H1 (cell line): Measurements from ENCODE around the gene CFAP92. TPM values are rescaled to one million over a fixed set of nuclear protein-coding genes. Genes with fewer than 3 reads are reported as not detected.

Experiments
- CTCF ChIA-PET: fragments of 300-600 bp; sonication (Branson Sonifier 250); formaldehyde crosslinking; loops from one replicate; lab custom pipeline; 2021; ENCODE audit not compliant: partially characterized antibody; lab: Charles Lee
- POLR2A ChIA-PET: fragments of 300-600 bp; sonication (Branson Sonifier 250); formaldehyde crosslinking; loops from one replicate; lab custom pipeline; 2021; ENCODE audit warnings: inconsistent platforms; ENCODE audit not compliant: partially characterized antibody; lab: Charles Lee
- DNase-seq, 2 experiments: peaks; one replicate each; pipeline versions ENCODE4 v3.0.0 to v3.0.0-alpha.2; 2010 to 2022; ENCODE audit warnings: low spot score in 2 of 2, low read depth in 1 of 2, mixed read lengths in 1 of 2
- FAIRE-seq: peaks from 2 replicates; lab custom pipeline; 2011; peaks lifted over from hg19 to GRCh38; lab: Jason Lieb, UNC
- H2AFZ ChIP-seq: 2 replicates; pipeline ENCODE4 v1.8.1; 2012; ENCODE audit warnings: low read length, inconsistent platforms
- H2AK5ac ChIP-seq: 2 replicates; pipeline ENCODE4 v1.6.1; 2013; ENCODE audit warnings: low read depth, low read length
- H2BK120ac ChIP-seq: replicated peaks from 2 replicates; pipeline ENCODE3; 2013; ENCODE audit warnings: low read depth, low read length, inconsistent platforms
- H2BK12ac ChIP-seq: 2 replicates; pipeline ENCODE4 v1.6.1; 2013; ENCODE audit warnings: low read depth, low read length
- H2BK15ac ChIP-seq: 2 replicates; pipeline ENCODE4 v1.6.1; 2013; ENCODE audit warnings: low read length
- H2BK20ac ChIP-seq: 2 replicates; pipeline ENCODE4 v1.6.1; 2013; ENCODE audit warnings: low read length
- H2BK5ac ChIP-seq: 2 replicates; pipeline ENCODE4 v1.6.1; 2013; ENCODE audit warnings: low read depth, low read length
- H3K14ac ChIP-seq: 2 replicates; pipeline ENCODE4 v1.6.1; 2013; ENCODE audit warnings: inconsistent platforms; ENCODE audit not compliant: insufficient read length
- H3K18ac ChIP-seq: 2 replicates; pipeline ENCODE4 v1.6.1; 2013; ENCODE audit warnings: low read length; ENCODE audit errors: extremely low read depth
- H3K23ac ChIP-seq: 2 replicates; pipeline ENCODE4 v1.6.1; 2013; ENCODE audit warnings: inconsistent platforms; ENCODE audit not compliant: insufficient read length
- H3K23me2 ChIP-seq: 2 replicates; pipeline ENCODE4 v1.6.1; 2013; ENCODE audit warnings: low read depth, low read length
- H3K27ac ChIP-seq: 2 replicates; pipeline ENCODE4 v1.6.1; 2011; ENCODE audit warnings: low read depth, low read length, inconsistent platforms
- H3K27me3 ChIP-seq, 4 experiments: replicated peaks in 1 of 4; 1 replicate in 1 of 4; 2 replicates in 3 of 4; pipeline versions ENCODE4 v1.6.1 to v1.8.1; 2011 to 2013; ENCODE audit warnings: low read length in 3 of 4, mild to moderate bottlenecking in 3 of 4, inconsistent platforms in 2 of 4, mixed read lengths in 2 of 4, moderate library complexity in 1 of 4; ENCODE audit not compliant: control insufficient read depth in 3 of 4, insufficient read depth in 3 of 4; ENCODE audit errors: extremely low read depth in 1 of 4
- H3K36me3 ChIP-seq, 4 experiments: 2 replicates each; pipeline versions ENCODE4 v1.6.1 to v1.8.1; 2011 to 2013; ENCODE audit warnings: mild to moderate bottlenecking in 4 of 4, low read length in 3 of 4, moderate library complexity in 2 of 4, control low read depth in 1 of 4, inconsistent platforms in 1 of 4; ENCODE audit not compliant: insufficient read depth in 4 of 4, control insufficient read depth in 2 of 4
- H3K4ac ChIP-seq: replicated peaks from 2 replicates; pipeline ENCODE3; 2013; ENCODE audit warnings: low read length, low read depth, mixed read lengths, inconsistent platforms; ENCODE audit not compliant: insufficient read length
- H3K4me1 ChIP-seq, 4 experiments: replicated peaks in 1 of 4; 1 replicate in 1 of 4; 2 replicates in 3 of 4; pipeline versions ENCODE4 v1.6.1 to v1.8.1; 2011 to 2013; ENCODE audit warnings: low read length in 3 of 4, inconsistent platforms in 2 of 4, mixed read lengths in 1 of 4; ENCODE audit not compliant: insufficient read depth in 4 of 4, control insufficient read depth in 3 of 4
- H3K4me2 ChIP-seq, 2 experiments: 2 replicates each; pipeline versions ENCODE4 v1.6.1 to v1.8.1; 2011 to 2013; ENCODE audit warnings: low read depth in 2 of 2, low read length in 2 of 2, control low read depth in 1 of 2, inconsistent platforms in 1 of 2, mild to moderate bottlenecking in 1 of 2; ENCODE audit not compliant: insufficient read depth in 1 of 2
- H3K4me3 ChIP-seq, 4 experiments: fragments of 200-600, 300-600 bp in 1 of 4; sonication (generic), shearing (Covaris generic), sonication (Bioruptor Twin) in 1 of 4; 2 replicates each; pipeline versions ENCODE4 v1.5.1 to v1.8.1; 2011 to 2016; ENCODE audit warnings: low read length in 4 of 4, low read depth in 3 of 4, control low read depth in 2 of 4, inconsistent platforms in 2 of 4, mild to moderate bottlenecking in 2 of 4, mixed read lengths in 1 of 4, moderate library complexity in 1 of 4; ENCODE audit not compliant: insufficient read depth in 2 of 4; ENCODE audit errors: extremely low read depth in 1 of 4
- H3K56ac ChIP-seq: replicated peaks from 2 replicates; pipeline ENCODE3; 2013; ENCODE audit warnings: low read depth, mild to moderate bottlenecking, mixed read lengths, low read length, inconsistent platforms; ENCODE audit not compliant: insufficient read length
- H3K79me1 ChIP-seq: 2 replicates; pipeline ENCODE4 v1.6.1; 2013; ENCODE audit warnings: low read depth, low read length, control low read depth
- H3K79me2 ChIP-seq, 2 experiments: 2 replicates each; pipeline versions ENCODE4 v1.6.1 to v1.8.1; 2012 to 2013; ENCODE audit warnings: low read length in 2 of 2, mild to moderate bottlenecking in 2 of 2, inconsistent platforms in 1 of 2; ENCODE audit not compliant: insufficient read depth in 2 of 2, control insufficient read depth in 1 of 2
- H3K9ac ChIP-seq, 4 experiments: replicated peaks in 1 of 4; 1 replicate in 1 of 4; 2 replicates in 3 of 4; pipeline versions ENCODE4 v1.6.1 to v1.8.1; 2011 to 2013; ENCODE audit warnings: low read depth in 3 of 4, low read length in 3 of 4, control low read depth in 2 of 4, mild to moderate bottlenecking in 2 of 4, moderate library complexity in 2 of 4, inconsistent platforms in 1 of 4; ENCODE audit errors: extremely low read depth in 1 of 4
- H3K9me3 ChIP-seq, 2 experiments: 2 replicates each; pipeline versions ENCODE4 v1.6.1 to v1.8.1; 2012 to 2013; ENCODE audit warnings: mild to moderate bottlenecking in 2 of 2, moderate library complexity in 2 of 2, control low read depth in 1 of 2, inconsistent platforms in 1 of 2, low read depth in 1 of 2, low read length in 1 of 2, mixed read lengths in 1 of 2; ENCODE audit not compliant: insufficient read depth in 2 of 2
- H4K20me1 ChIP-seq, 2 experiments: replicated peaks in 1 of 2; 2 replicates each; pipeline versions ENCODE3 to v1.8.1; 2011 to 2013; ENCODE audit warnings: inconsistent platforms in 2 of 2, low read length in 2 of 2, mild to moderate bottlenecking in 1 of 2; ENCODE audit not compliant: insufficient read depth in 2 of 2, control insufficient read depth in 1 of 2
- H4K5ac ChIP-seq: 2 replicates; pipeline ENCODE4 v1.6.1; 2013; ENCODE audit warnings: low read length, low read depth, mixed read lengths, inconsistent platforms; ENCODE audit not compliant: insufficient read length
- H4K8ac ChIP-seq: 2 replicates; pipeline ENCODE4 v1.8.0; 2013; ENCODE audit warnings: mild to moderate bottlenecking, moderate library complexity, low read length, inconsistent platforms; ENCODE audit not compliant: insufficient read depth; ENCODE audit errors: extremely low read depth
- H4K91ac ChIP-seq: replicated peaks from 2 replicates; pipeline ENCODE3; 2013; ENCODE audit warnings: low read length, mixed read lengths, inconsistent platforms; ENCODE audit not compliant: insufficient read length
- CREB1 ChIP-seq: IDR thresholded peaks from 2 replicates; pipeline ENCODE4 v1.6.1; 2012; ENCODE audit warnings: inconsistent platforms
- EP300 ChIP-seq, 2 experiments: IDR thresholded peaks; 1 replicate in 1 of 2; 2 replicates in 1 of 2; pipeline ENCODE4 v1.6.1; 2011 to 2012; ENCODE audit warnings: low read depth in 2 of 2, low read length in 2 of 2, mild to moderate bottlenecking in 2 of 2, borderline replicate concordance in 1 of 2, inconsistent platforms in 1 of 2, moderate library complexity in 1 of 2
- FOSL1 ChIP-seq: IDR thresholded peaks from 2 replicates; pipeline ENCODE4 v1.6.1; 2011; ENCODE audit warnings: mild to moderate bottlenecking, low read depth, low read length, moderate library complexity; ENCODE audit not compliant: insufficient read depth
- HDAC2 ChIP-seq, 2 experiments: fragments of 300-600 bp in 1 of 2; sonication (generic) in 1 of 2; IDR thresholded peaks; 2 replicates each; pipeline ENCODE4 v1.6.1; 2011 to 2012; ENCODE audit warnings: low read depth in 2 of 2, low read length in 2 of 2, mild to moderate bottlenecking in 2 of 2, moderate library complexity in 2 of 2, borderline replicate concordance in 1 of 2, inconsistent platforms in 1 of 2
- RFX5 ChIP-seq: IDR thresholded peaks from 2 replicates; pipeline ENCODE4 v1.6.1; 2011; ENCODE audit warnings: low read depth, low read length, improper control_type of control experiment, borderline replicate concordance
- RNF2 ChIP-seq: fragments of 200-900, 300-1000 bp; sonication (generic); IDR thresholded peaks from 2 replicates; pipeline ENCODE4 v1.7.1; 2016; ENCODE audit warnings: borderline replicate concordance, low read depth, mild to moderate bottlenecking, antibody characterized with exemption, low read length; ENCODE audit not compliant: poor library complexity, severe bottlenecking; ENCODE audit errors: missing control alignments
- RXRA ChIP-seq: IDR thresholded peaks from 2 replicates; pipeline ENCODE4 v1.6.1; 2011; ENCODE audit warnings: low read depth, mild to moderate bottlenecking, low read length, moderate library complexity; ENCODE audit not compliant: insufficient read depth
- SP4 ChIP-seq: IDR thresholded peaks from 2 replicates; pipeline ENCODE4 v1.6.1; 2012; ENCODE audit warnings: low read length, inconsistent platforms
- SUZ12 ChIP-seq: fragments of 200-600 bp; sonication (generic); IDR thresholded peaks from 2 replicates; pipeline ENCODE4 v1.6.1; 2012; ENCODE audit warnings: mild to moderate bottlenecking, inconsistent platforms, low read length, moderate library complexity, mixed read lengths
- TBP ChIP-seq: IDR thresholded peaks from 2 replicates; pipeline ENCODE4 v1.6.1; 2011; ENCODE audit warnings: low read depth, low read length, improper control_type of control experiment
- WGBS, 2 experiments: shearing (Covaris generic) in 1 of 2; methylation state at CpG; one replicate each; pipeline versions ENCODE4 v1.1.6 to v1.1.7; 2013 to 2015; ENCODE audit warnings: low lambda C conversion rate in 2 of 2, mixed read lengths in 2 of 2, inconsistent platforms in 1 of 2, low coverage in 1 of 2, missing lambda C conversion rate in 1 of 2; ENCODE audit not compliant: insufficient replicate concordance in 2 of 2, insufficient coverage in 1 of 2, insufficient read length in 1 of 2; ENCODE audit errors: extremely low coverage in 1 of 2, missing lambda C conversion rate in 1 of 2; 5-methylcytosine and 5-hydroxymethylcytosine counted together
- polyA plus RNA-seq, 7 experiments: library from polyadenylated mRNA; depleted of rRNA in 3 of 7; stranded (reverse) in 5 of 7; unstranded in 2 of 7; fragments of >200 nt in 5 of 7; fragments of 200-250 nt in 2 of 7; gene quantifications; 1 replicate in 5 of 7; 2 replicates in 1 of 7; 4 replicates in 1 of 7; pipeline versions ENCODE4 v1.2.1 to v1.2.3, GENCODE V29; 2011 to 2013; ENCODE audit warnings: missing spikeins in 2 of 7, mixed read lengths in 2 of 7
- total RNA-seq: library from RNA; stranded (reverse); fragmentation: NEBNext Ultra II Directional; extraction: Animal tissue kit (Norgen Biotek cat#: 25700); gene quantifications from 2 replicates; pipeline ENCODE4 v1.2.1, GENCODE V29; 2021
- TF ChIP-seq, protein P1 (sequence below): IDR thresholded peaks from 2 replicates; pipeline ENCODE4 v1.6.1; 2011; ENCODE audit warnings: low read length, improper control_type of control experiment

CFAP92 gene
- total and polyA plus RNA-seq, 2 of the 8 experiments (the other 6 are each of a cell fraction or from before 2014, with no cell fraction given), result 0.77 to 2.0 TPM

GRCh38 chr3:129010310-129010956, 16.6 kb upstream of the CFAP92 start:
- 78% methylated on average over 4 of the region's 9 CpGs; no CpG with 5 or more reads in 1 of the 2 experiments for WGBS, 2 experiments
- no peak overlapping the region for H3K4me3 ChIP-seq
- no peak overlapping the region; the same call in 1 of the 2 replicates for H4K8ac ChIP-seq
- H3K27me3 ChIP-seq, result peaks cover 0 to 11% (median 4%) of the 10 kb centered on the region in 4 experiments; a peak in 5 of 7 replicates
- no peaks in the 10 kb centered on the region for H3K9me3 ChIP-seq
- no peak overlapping the region for H2BK15ac ChIP-seq
- no peak overlapping the region for H3K4ac ChIP-seq
- no peak overlapping the region for H3K56ac ChIP-seq
- H2AK5ac ChIP-seq, result no peak overlapping the region
- no peak overlapping the region for H3K23ac ChIP-seq
- no peaks in the 10 kb centered on the region for H3K36me3 ChIP-seq
- no peaks in the 10 kb centered on the region for H3K79me2 ChIP-seq
- no peaks in the 10 kb centered on the region for H3K23me2 ChIP-seq
- no peak overlapping the region for H3K9ac ChIP-seq
- no peak for FAIRE-seq
- H2BK12ac ChIP-seq, result no peak overlapping the region
- no peaks in the 10 kb centered on the region for H3K79me1 ChIP-seq
- no peak overlapping the region for H3K14ac ChIP-seq
- no peak overlapping the region for H3K27ac ChIP-seq
- ChIA-PET POLR2A (interaction anchor here (1.0 kb wide), 1 partner anchor 11 kb away, joined by 3 read pairs; no protein-coding TSS in a partner anchor), CTCF (interaction anchor here (0.9 to 4.7 kb wide), 6 partner anchors 10 to 43 kb away, joined by 3 to 28 read pairs (median 12); no protein-coding TSS in a partner anchor)
- no peak overlapping the region for H2BK5ac ChIP-seq
- no peaks in the 10 kb centered on the region for H4K20me1 ChIP-seq
- H3K4me1 ChIP-seq, result no peaks in the 10 kb centered on the region; a peak in 1 of 7 replicates
- H3K18ac ChIP-seq, result no peak overlapping the region
- H4K91ac ChIP-seq, result no peak overlapping the region
- H2AFZ ChIP-seq, result no peak overlapping the region
- no peak for DNase-seq
- H3K4me2 ChIP-seq, result no peak overlapping the region
- H4K5ac ChIP-seq, result no peak overlapping the region
- H2BK120ac ChIP-seq, result no peak overlapping the region
- H2BK20ac ChIP-seq, result no peak overlapping the region
- TF ChIP-seq FOSL1, result no peak
- TF ChIP-seq SP4, result no peak
- TF ChIP-seq EP300 (IDR thresholded peaks at IDR 0.05; ENCODE audit: borderline replicate concordance in 1 of 2, low read depth in 2 of 2, low read length in 2 of 2), result no peak
- TF ChIP-seq RFX5, result no peak
- TF ChIP-seq CREB1, result no peak
- no peak for TF ChIP-seq SUZ12
- TF ChIP-seq TBP, result no peak
- TF ChIP-seq HDAC2 (IDR thresholded peaks at IDR 0.05; ENCODE audit: borderline replicate concordance in 1 of 2, low read depth in 2 of 2, low read length in 2 of 2), result no peak
- no peak for TF ChIP-seq RXRA
- TF ChIP-seq RNF2, result no peak
- TF ChIP-seq, protein P1, sequence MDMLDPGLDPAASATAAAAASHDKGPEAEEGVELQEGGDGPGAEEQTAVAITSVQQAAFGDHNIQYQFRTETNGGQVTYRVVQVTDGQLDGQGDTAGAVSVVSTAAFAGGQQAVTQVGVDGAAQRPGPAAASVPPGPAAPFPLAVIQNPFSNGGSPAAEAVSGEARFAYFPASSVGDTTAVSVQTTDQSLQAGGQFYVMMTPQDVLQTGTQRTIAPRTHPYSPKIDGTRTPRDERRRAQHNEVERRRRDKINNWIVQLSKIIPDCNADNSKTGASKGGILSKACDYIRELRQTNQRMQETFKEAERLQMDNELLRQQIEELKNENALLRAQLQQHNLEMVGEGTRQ, result no peak
